ENCODE data around the gene P2RX2.
A peak's percentile ranks its signal among the peaks of the same experiment; 100 is the strongest.

DNA sequence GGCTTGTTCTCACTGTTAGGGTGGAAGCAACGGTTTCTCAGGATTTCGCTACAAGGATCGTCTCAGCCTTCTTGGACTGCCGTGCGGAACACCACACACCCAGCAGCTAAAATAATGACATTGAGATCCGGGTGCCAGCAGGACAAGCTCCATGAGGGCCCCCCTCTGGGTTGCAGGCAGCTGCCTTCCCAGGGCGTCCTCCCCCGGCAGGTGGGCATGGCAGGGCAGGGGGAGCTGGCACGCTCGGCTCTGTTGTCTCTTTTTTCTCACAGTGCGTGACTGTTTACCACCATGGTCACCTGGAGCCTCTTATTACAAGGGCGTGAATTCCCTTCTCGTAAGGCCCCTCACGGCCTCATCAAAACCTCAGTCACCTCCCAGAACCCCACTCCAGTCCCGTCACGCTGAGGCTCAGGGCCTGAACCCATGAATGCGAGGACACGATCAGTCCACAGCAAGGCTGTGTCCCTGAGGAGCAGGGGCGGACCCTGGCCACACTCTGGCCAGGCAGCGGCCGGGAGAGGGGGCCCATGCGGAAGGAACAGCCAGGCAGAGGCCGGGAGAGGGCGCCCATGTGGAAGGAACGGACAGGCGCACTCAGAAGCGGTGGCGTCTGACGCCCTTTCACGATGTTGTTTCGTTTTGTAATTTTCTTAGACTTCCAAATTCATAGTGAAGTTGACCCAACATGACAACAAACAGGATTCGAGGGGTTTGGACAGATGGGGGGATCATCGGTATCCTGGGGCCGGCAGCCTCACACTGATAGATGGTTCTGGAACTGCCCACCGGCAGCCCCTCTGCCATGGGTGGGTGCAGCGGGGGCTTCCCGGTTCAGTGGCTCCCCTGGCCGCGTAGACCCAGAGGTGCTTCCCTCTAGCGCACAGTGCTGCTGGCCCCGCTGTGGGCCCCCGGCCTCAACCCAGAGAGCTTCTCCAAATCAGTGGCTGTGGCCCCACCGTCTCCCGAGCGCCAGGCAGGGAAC lies 18.2 kb upstream of the P2RX2 start:
- TF ChIP-seq POLR2A (IDR thresholded peaks at IDR 0.05) (no peak), POLR2AphosphoS5 (IDR thresholded peaks at IDR 0.05) (peak; percentile 58)
- TF ChIP-seq, protein P1, sequence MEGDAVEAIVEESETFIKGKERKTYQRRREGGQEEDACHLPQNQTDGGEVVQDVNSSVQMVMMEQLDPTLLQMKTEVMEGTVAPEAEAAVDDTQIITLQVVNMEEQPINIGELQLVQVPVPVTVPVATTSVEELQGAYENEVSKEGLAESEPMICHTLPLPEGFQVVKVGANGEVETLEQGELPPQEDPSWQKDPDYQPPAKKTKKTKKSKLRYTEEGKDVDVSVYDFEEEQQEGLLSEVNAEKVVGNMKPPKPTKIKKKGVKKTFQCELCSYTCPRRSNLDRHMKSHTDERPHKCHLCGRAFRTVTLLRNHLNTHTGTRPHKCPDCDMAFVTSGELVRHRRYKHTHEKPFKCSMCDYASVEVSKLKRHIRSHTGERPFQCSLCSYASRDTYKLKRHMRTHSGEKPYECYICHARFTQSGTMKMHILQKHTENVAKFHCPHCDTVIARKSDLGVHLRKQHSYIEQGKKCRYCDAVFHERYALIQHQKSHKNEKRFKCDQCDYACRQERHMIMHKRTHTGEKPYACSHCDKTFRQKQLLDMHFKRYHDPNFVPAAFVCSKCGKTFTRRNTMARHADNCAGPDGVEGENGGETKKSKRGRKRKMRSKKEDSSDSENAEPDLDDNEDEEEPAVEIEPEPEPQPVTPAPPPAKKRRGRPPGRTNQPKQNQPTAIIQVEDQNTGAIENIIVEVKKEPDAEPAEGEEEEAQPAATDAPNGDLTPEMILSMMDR (IDR thresholded peaks at IDR 0.05): peak in 3 of 4 experiments; percentile 58 to 72 (median 68)
